GM18858 (cell line): Measurements from ENCODE around the gene KRT76.
"Not testable (repeated sequence)": the region's sequence is repeated elsewhere in the genome, so short reads cannot be mapped to it uniquely, and the experiment has no call there.

ENCODE experiments used
- ATAC-seq: cut with Tn5 transposase; IDR thresholded peaks from one replicate; pipeline ENCODE4 v1.9.1; 2021; ENCODE audit not compliant: unreplicated experiment

The KRT76 gene

GRCh38 chr12:52798003-52798670 lies 21.0 kb upstream of the KRT76 start:
- ATAC-seq: no peak

- no peak for ATAC-seq
These were observed 20.4 kb upstream of the KRT76 start for GRCh38 chr12:52797529-52797894.

GRCh38 chr12:52796839-52797528 lies 19.8 kb upstream of the KRT76 start:
- no peak for ATAC-seq

- ATAC-seq: no peak
These were observed 19.3 kb upstream of the KRT76 start for GRCh38 chr12:52796429-52796794.

- no peak for ATAC-seq
These were observed 18.7 kb upstream of the KRT76 start, which contains the start of gene KRT3 for GRCh38 chr12:52795694-52796428. Gene KRT3 (minus strand): TSS chr12:52796117. CDS start chr12:52796042, 75 bp downstream.

GRCh38 chr12:52795332-52795674 lies 18.2 kb upstream of the KRT76 start:
- not testable (repeated sequence) for ATAC-seq

GRCh38 chr12:52794479-52795331 lies 17.6 kb upstream of the KRT76 start:
- no peak for ATAC-seq

GRCh38 chr12:52792185-52793029 lies 15.3 kb upstream of the KRT76 start:
- no peak for ATAC-seq

GRCh38 chr12:52791271-52792184 lies 14.4 kb upstream of the KRT76 start:
- ATAC-seq: no peak

- no peak for ATAC-seq
These were observed 13.5 kb upstream of the KRT76 start for GRCh38 chr12:52790427-52791270.

GRCh38 chr12:52789637-52790426 lies 12.7 kb upstream of the KRT76 start:
- no peak for ATAC-seq

- no peak for ATAC-seq
These were observed 11.9 kb upstream of the KRT76 start for GRCh38 chr12:52788876-52789636.

GRCh38 chr12:52788192-52788875 lies 11.2 kb upstream of the KRT76 start:
- ATAC-seq: no peak

- ATAC-seq: no peak
These were observed 10.4 kb upstream of the KRT76 start for GRCh38 chr12:52787324-52788191.

GRCh38 chr12:52784909-52785308 lies 7.8 kb upstream of the KRT76 start:
- ATAC-seq: no peak
